Measurements from ENCODE around the gene UCN2.

UCN2 gene

GRCh38 chr3:48548729-48549705 is 14.6 kb downstream of the UCN2 start:
- TF ChIP-seq, protein P1, sequence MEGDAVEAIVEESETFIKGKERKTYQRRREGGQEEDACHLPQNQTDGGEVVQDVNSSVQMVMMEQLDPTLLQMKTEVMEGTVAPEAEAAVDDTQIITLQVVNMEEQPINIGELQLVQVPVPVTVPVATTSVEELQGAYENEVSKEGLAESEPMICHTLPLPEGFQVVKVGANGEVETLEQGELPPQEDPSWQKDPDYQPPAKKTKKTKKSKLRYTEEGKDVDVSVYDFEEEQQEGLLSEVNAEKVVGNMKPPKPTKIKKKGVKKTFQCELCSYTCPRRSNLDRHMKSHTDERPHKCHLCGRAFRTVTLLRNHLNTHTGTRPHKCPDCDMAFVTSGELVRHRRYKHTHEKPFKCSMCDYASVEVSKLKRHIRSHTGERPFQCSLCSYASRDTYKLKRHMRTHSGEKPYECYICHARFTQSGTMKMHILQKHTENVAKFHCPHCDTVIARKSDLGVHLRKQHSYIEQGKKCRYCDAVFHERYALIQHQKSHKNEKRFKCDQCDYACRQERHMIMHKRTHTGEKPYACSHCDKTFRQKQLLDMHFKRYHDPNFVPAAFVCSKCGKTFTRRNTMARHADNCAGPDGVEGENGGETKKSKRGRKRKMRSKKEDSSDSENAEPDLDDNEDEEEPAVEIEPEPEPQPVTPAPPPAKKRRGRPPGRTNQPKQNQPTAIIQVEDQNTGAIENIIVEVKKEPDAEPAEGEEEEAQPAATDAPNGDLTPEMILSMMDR (IDR thresholded peaks at IDR 0.05; ENCODE audit: insufficient read depth, low read depth, low read length, missing control alignments), result peak; percentile 93
- no peak overlapping the region for H3K4me3 ChIP-seq (ENCODE audit: low read length)
- DNase-seq (ENCODE audit: low read depth), result peak; percentile 71

- H3K4me3 ChIP-seq (ENCODE audit: low read length), result no peak overlapping the region
- TF ChIP-seq, protein P1 (IDR thresholded peaks at IDR 0.05; ENCODE audit: insufficient read depth, low read depth, low read length, missing control alignments), result no peak
- no peak for DNase-seq (ENCODE audit: low read depth)
These were observed 15.5 kb downstream of the UCN2 start for GRCh38 chr3:48548126-48548525.

DNA sequence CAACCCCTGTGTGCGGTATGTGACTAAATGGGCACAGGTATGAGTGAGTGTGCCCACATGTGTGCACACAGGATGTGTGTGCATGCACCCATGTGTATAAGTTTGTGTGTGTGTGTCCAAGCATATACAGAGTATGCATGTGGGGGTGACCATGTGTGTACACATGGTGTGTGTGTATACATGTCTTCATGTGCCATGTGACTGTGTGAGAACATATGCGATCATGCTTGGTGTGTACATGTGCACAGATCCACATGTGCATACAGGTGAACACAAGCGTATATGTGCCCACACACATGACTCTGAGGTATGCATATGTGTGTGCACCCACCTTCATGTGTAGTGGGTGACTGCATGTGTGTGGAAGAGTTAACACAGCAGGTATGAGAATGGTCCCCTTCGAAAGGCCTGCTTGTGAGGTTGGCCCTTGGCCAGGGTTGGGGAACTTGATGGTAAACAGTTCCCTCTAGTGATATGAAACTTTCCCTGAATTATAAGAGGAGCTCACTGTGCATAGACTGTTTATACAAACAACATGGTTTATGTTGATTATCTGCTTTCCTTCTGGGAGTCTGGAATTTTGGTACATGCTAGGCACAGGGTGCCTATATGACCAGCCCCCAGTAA is 17.3 kb downstream of the UCN2 start:
- TF ChIP-seq, protein P1 (IDR thresholded peaks at IDR 0.05; ENCODE audit: insufficient read depth, low read depth, low read length, missing control alignments), result no peak
- DNase-seq (ENCODE audit: low read depth), result no peak
- H3K4me3 ChIP-seq (ENCODE audit: low read length), result no peak overlapping the region

GRCh38 chr3:48544141-48544540 is 19.4 kb downstream of the UCN2 start:
- TF ChIP-seq, protein P1 (IDR thresholded peaks at IDR 0.05; ENCODE audit: insufficient read depth, low read depth, low read length, missing control alignments), result no peak
- DNase-seq (ENCODE audit: low read depth), result no peak
- no peak overlapping the region for H3K4me3 ChIP-seq (ENCODE audit: low read length)

DNA sequence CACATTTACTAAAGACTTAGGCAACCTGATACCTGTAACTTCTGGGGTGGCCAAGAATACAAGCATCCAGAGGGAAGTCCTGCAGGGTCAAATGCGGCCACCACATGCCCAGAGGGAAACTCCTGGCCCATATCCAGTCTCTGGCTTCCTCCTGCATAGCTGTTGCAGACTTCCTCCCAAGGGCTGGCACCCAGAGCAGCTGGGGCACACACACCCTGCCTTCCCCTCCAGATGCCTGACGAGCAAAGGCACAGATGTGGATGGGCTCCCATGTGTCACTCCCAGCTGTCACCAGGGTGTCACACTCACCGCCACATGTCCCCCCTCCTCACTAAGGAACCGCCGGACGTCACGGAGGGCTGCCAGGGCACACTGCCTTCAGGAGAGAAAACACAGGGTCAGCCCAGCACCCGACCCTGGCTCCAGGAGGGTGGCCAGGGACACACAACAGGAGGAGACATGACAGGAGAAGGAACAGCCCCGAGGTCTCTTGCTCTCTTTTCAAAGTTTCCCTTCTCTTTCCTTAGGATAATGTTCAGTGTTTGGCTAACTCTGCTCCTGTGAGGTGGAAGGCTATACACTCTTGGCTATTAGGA is 20.2 kb downstream of the UCN2 start:
- DNase-seq (ENCODE audit: low read depth), result no peak
- TF ChIP-seq, protein P1 (IDR thresholded peaks at IDR 0.05; ENCODE audit: insufficient read depth, low read depth, low read length, missing control alignments), result no peak
- H3K4me3 ChIP-seq (ENCODE audit: low read length), result no peak overlapping the region

- H3K4me3 ChIP-seq (ENCODE audit: low read length), result no peak overlapping the region
- no peak for DNase-seq (ENCODE audit: low read depth)
- TF ChIP-seq, protein P1 (IDR thresholded peaks at IDR 0.05; ENCODE audit: insufficient read depth, low read depth, low read length, missing control alignments), result no peak
These were observed 25.1 kb downstream of the UCN2 start for GRCh38 chr3:48538451-48538850.
